Esophagus squamous epithelium (tissue), 5 donors: Measurements from ENCODE around the gene PPARG. TPM values are rescaled to one million over a fixed set of nuclear protein-coding genes. Genes with fewer than 3 reads are reported as not detected.

Source experiments
- DNase-seq: peaks from one replicate; lab custom pipeline; 2025; lab: John Stamatoyannopoulos, UW
- H3K27ac ChIP-seq, 4 donors: fragments of 200-600 bp; sonication (generic); one replicate each; pipeline ENCODE4 v1.5.1; 2016 to 2019; ENCODE audit warnings: mild to moderate bottlenecking in 1 of 4
- H3K27me3 ChIP-seq, 4 donors: fragments of 200-600 bp; sonication (generic); 1 replicate in 3 of 4; 2 replicates in 1 of 4; pipeline versions ENCODE4 v1.5.1 to v1.6.0; 2017 to 2021; ENCODE audit warnings: antibody characterized with exemption in 1 of 4
- H3K36me3 ChIP-seq, 3 donors: fragments of 200-600 bp; sonication (generic); one replicate each; pipeline ENCODE4 v1.5.1; 2016 to 2019
- H3K4me1 ChIP-seq, 3 donors: fragments of 200-600 bp; sonication (generic); one replicate each; pipeline ENCODE4 v1.5.1; 2017 to 2019
- H3K4me3 ChIP-seq, 4 donors: fragments of 200-600 bp; sonication (generic); 1 replicate in 3 of 4; 2 replicates in 1 of 4; pipeline ENCODE4 v1.5.1; 2016 to 2019; ENCODE audit warnings: mild to moderate bottlenecking in 2 of 4, moderate library complexity in 1 of 4
- H3K9me3 ChIP-seq, 3 donors: fragments of 200-600 bp; sonication (generic); one replicate each; pipeline ENCODE4 v1.5.1; 2016 to 2019
- POLR2A ChIP-seq, 4 donors: fragments of 450-650 bp; IDR thresholded peaks; one replicate each; pipeline ENCODE4 v1.6.1; 2017; ENCODE audit warnings: antibody characterized with exemption in 4 of 4, mild to moderate bottlenecking in 4 of 4, moderate library complexity in 3 of 4
- WGBS, 2 donors: methylation state at CpG; one replicate each; pipeline ENCODE4 v1.1.5; 2018; 5-methylcytosine and 5-hydroxymethylcytosine counted together
- intact Hi-C: fragments of 100-400 bp; cut with DNase I; formaldehyde crosslinking; loops from one replicate; pipeline ENCODE4 v1.15.0; 2022
- total RNA-seq, 4 donors: library from RNA; depleted of rRNA; stranded (reverse); fragments of >200 nt; gene quantifications; one replicate each; pipeline ENCODE4 v1.1.0, GENCODE V29; 2016
- TF ChIP-seq, protein P1 (sequence below), 6 experiments: fragments of 450-650 bp in 4 of 6; fragments of 200-600 bp in 2 of 6; sonication (generic) in 2 of 6; IDR thresholded peaks; one replicate each; pipeline ENCODE4 v1.5.1; 2016 to 2019; ENCODE audit warnings: antibody characterized with exemption in 6 of 6, mild to moderate bottlenecking in 4 of 6, moderate library complexity in 4 of 6
- donor health status: DM: yes; HTN: yes; CAD: no.

Gene PPARG
- total RNA-seq, 4 donors from 2014 or later: 6.3 to 13.8 (median 11.4) TPM

DNA sequence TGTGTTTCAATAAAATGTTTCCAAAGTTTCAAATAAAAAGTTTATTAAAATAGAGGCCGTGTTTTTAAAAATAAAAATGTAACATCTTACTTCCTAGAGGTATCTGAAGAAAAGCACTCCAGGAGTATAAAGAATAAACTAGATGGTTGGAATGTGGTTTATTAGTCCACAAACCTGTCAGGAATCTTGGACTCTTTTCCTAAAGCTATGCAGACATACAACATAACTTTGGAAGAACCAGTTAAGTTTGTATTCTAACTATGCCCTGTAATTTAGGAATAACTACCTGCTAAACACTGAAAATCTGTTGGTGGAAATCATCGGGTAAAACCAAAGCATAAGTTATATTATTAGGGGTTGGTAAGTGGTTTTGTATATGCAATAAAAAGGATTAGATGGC lies 51.6 kb downstream of the PPARG start:
- Histone ChIP-seq H3K4me1 (peaks cover 0 to 8% (median 4%) of the 10 kb centered on the region in 3 donors), H3K27me3 (no peaks in the 10 kb centered on the region), H3K9me3 (no peaks in the 10 kb centered on the region), H3K27ac (no peak overlapping the region), H3K4me3 (no peak overlapping the region), H3K36me3 (no peaks in the 10 kb centered on the region)
- intact Hi-C loops: no loop called here
- WGBS, 2 donors: 63 to 77% methylated on average over 2 of the region's 2 CpGs
- DNase-seq: no peak
- TF ChIP-seq, protein P1, sequence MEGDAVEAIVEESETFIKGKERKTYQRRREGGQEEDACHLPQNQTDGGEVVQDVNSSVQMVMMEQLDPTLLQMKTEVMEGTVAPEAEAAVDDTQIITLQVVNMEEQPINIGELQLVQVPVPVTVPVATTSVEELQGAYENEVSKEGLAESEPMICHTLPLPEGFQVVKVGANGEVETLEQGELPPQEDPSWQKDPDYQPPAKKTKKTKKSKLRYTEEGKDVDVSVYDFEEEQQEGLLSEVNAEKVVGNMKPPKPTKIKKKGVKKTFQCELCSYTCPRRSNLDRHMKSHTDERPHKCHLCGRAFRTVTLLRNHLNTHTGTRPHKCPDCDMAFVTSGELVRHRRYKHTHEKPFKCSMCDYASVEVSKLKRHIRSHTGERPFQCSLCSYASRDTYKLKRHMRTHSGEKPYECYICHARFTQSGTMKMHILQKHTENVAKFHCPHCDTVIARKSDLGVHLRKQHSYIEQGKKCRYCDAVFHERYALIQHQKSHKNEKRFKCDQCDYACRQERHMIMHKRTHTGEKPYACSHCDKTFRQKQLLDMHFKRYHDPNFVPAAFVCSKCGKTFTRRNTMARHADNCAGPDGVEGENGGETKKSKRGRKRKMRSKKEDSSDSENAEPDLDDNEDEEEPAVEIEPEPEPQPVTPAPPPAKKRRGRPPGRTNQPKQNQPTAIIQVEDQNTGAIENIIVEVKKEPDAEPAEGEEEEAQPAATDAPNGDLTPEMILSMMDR (IDR thresholded peaks at IDR 0.05): no peak
- TF ChIP-seq POLR2A (IDR thresholded peaks at IDR 0.05): no peak

DNA sequence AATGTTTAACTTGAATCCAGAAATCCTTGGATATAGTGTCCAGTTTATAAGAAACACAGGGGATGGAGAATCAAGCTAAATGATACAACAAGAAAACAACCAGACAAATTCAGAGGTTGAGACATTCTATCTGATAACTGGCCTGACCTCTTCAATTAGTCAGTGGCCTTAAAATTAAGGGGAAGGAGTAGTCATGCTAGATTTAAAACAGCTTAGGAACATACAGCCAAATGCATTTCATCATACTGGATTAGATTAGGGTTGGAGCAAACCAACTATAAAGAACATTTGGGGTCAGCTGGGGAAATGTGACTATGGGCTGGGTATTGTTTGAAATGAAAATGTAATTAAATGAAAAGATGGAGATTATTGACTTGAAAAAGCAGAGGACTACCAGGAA lies 53.3 kb downstream of the PPARG start:
- TF ChIP-seq, protein P1 (IDR thresholded peaks at IDR 0.05): no peak
- no peak for TF ChIP-seq POLR2A (IDR thresholded peaks at IDR 0.05)
- Histone ChIP-seq H3K27ac (no peak overlapping the region), H3K27me3 (no peaks in the 10 kb centered on the region), H3K4me3 (no peak overlapping the region), H3K4me1 (peaks cover 0 to 19% (median 5%) of the 10 kb centered on the region in 3 donors), H3K36me3 (no peaks in the 10 kb centered on the region), H3K9me3 (no peaks in the 10 kb centered on the region)
- intact Hi-C loops: no loop called here
- DNase-seq: no peak

- 58 to 64% methylated on average over 3 of the region's 3 CpGs for WGBS, 2 donors
- no peak for TF ChIP-seq POLR2A (IDR thresholded peaks at IDR 0.05)
- TF ChIP-seq, protein P1 (IDR thresholded peaks at IDR 0.05): no peak
- no peak for DNase-seq
- Histone ChIP-seq H3K27me3 (no peaks in the 10 kb centered on the region), H3K9me3 (no peaks in the 10 kb centered on the region), H3K36me3 (no peaks in the 10 kb centered on the region), H3K4me3 (no peak overlapping the region), H3K27ac (no peak overlapping the region), H3K4me1 (peaks cover 0 to 19% (median 5%) of the 10 kb centered on the region in 3 donors)
- intact Hi-C loops: no loop called here
Observed at GRCh38 chr3:12343047-12343501, 54.2 kb downstream of the PPARG start.

GRCh38 chr3:12345141-12345561 lies 56.3 kb downstream of the PPARG start:
- Histone ChIP-seq H3K36me3 (no peaks in the 10 kb centered on the region), H3K4me3 (no peak overlapping the region), H3K4me1 (peaks cover 0 to 19% (median 5%) of the 10 kb centered on the region in 3 donors), H3K27ac (no peak overlapping the region), H3K27me3 (no peaks in the 10 kb centered on the region), H3K9me3 (no peaks in the 10 kb centered on the region)
- 33 to 38% methylated on average over 5 of the region's 5 CpGs for WGBS, 2 donors
- DNase-seq: no peak
- TF ChIP-seq, protein P1 (IDR thresholded peaks at IDR 0.05): no peak
- TF ChIP-seq POLR2A (IDR thresholded peaks at IDR 0.05): no peak
- intact Hi-C loops: no loop called here

DNA sequence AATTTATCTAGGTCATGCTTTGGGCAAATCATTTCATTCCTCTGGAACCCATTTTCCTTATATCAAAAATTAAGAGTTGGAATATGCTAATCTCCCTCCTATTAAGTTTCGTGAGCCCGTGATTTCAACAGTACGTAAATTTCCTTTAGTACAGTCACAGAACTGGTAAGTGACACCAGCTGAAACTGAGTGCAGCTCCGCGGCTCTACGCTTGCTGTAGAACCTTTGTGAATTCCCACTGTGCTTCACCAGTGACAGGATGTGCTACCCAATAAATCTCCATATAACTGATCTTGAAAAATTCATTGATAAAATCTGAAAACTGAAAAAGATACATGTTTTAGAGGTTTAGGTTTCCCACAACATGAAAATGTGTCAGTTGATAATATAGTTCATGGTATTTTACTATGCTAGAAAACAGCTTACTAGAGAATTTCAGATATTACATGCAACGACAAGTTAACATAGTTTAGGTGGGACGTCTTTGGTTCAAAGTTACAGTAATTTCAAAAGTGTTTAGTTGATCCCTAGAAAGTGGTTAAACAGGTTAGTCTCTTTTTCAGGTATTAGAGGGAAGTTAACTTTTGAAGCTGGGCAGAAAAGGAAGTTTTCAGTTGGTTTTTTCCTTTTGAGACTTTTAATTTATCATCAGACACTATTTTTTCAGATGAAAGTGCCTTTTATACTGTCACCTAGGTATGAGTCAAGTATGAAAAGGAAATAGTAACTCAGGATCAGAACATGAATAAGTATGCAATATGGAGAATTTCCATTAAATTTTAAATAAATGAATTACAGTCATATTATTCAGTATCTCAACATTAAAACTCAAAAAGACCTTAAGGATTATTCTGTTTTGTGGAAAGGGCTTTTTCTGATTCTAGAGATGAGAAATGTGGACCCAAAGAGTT lies 57.0 kb downstream of the PPARG start:
- 57 to 61% methylated on average over 8 of the region's 8 CpGs for WGBS, 2 donors
- no peak for DNase-seq
- intact Hi-C loops: no loop called here

More for the DNA sequence above, 57.0 kb downstream of the PPARG start:
- Histone ChIP-seq H3K36me3 (no peaks in the 10 kb centered on the region), H3K27me3 (no peaks in the 10 kb centered on the region), H3K9me3 (no peaks in the 10 kb centered on the region), H3K4me3 (no peak overlapping the region), H3K4me1 (peaks cover 0 to 20% (median 5%) of the 10 kb centered on the region in 3 donors), H3K27ac (no peak overlapping the region)
- no peak for TF ChIP-seq POLR2A (IDR thresholded peaks at IDR 0.05)
- TF ChIP-seq, protein P1 (IDR thresholded peaks at IDR 0.05): no peak
